GM23338 (cell line): ENCODE measurements around the gene HUS1. TPM values are rescaled to one million over a fixed set of nuclear protein-coding genes. Genes with fewer than 3 reads are reported as not detected.
A peak's percentile ranks its signal among the peaks of the same experiment; 100 is the strongest.

ENCODE experiments used
- ATAC-seq: fragments of 200-7000 bp; cut with Tn5 transposase; 3 replicates; pipeline ENCODE4 v1.9.1; 2020
- DNase-seq: peaks from one replicate; pipeline ENCODE4 v3.0.0-alpha.2; 2015; ENCODE audit warnings: low spot score
- H2AFZ ChIP-seq: fragments of 200-600 bp; sonication (generic); 2 replicates; pipeline ENCODE4 v1.8.0; 2016; ENCODE audit warnings: antibody characterized with exemption, mild to moderate bottlenecking, moderate library complexity
- H3F3A ChIP-seq: fragments of 200-600 bp; sonication (generic); replicated peaks from 2 replicates; pipeline ENCODE4 v1.8.0; 2017; ENCODE audit warnings: antibody characterized with exemption, mixed run types, low read depth
- H3K27ac ChIP-seq: fragments of 200-600 bp; sonication (generic); 2 replicates; pipeline ENCODE4 v1.6.1; 2016; ENCODE audit warnings: low read depth
- H3K27me3 ChIP-seq: fragments of 200-600 bp; sonication (generic); 2 replicates; pipeline ENCODE4 v1.8.0; 2016; ENCODE audit warnings: mild to moderate bottlenecking, mixed run types, moderate library complexity; ENCODE audit not compliant: insufficient read depth
- H3K36me3 ChIP-seq: fragments of 200-600 bp; sonication (generic); 2 replicates; pipeline ENCODE4 v1.8.0; 2016; ENCODE audit warnings: mild to moderate bottlenecking; ENCODE audit not compliant: insufficient read depth
- H3K4me1 ChIP-seq: fragments of 200-600 bp; sonication (generic); 2 replicates; pipeline ENCODE4 v1.8.0; 2016; ENCODE audit warnings: mild to moderate bottlenecking, moderate library complexity; ENCODE audit not compliant: insufficient read depth
- H3K4me2 ChIP-seq: fragments of 200-600 bp; sonication (generic); 2 replicates; pipeline ENCODE4 v1.7.1; 2017; ENCODE audit warnings: mixed run types
- H3K4me3 ChIP-seq: fragments of 200-600 bp; sonication (generic); 2 replicates; pipeline ENCODE4 v1.6.1; 2016; ENCODE audit warnings: mixed run types
- H3K79me2 ChIP-seq: fragments of 200-600 bp; sonication (generic); replicated peaks from 2 replicates; pipeline ENCODE4 v1.8.0; 2017; ENCODE audit warnings: mild to moderate bottlenecking; ENCODE audit not compliant: insufficient read depth
- H3K9me2 ChIP-seq: fragments of 200-600 bp; sonication (generic); 2 replicates; pipeline ENCODE4 v1.8.0; 2017; ENCODE audit not compliant: insufficient read depth
- H4K20me1 ChIP-seq: fragments of 200-600 bp; sonication (generic); replicated peaks from 2 replicates; pipeline ENCODE4 v1.8.0; 2017; ENCODE audit warnings: mild to moderate bottlenecking; ENCODE audit not compliant: insufficient read depth
- H3K27ac Mint-ChIP-seq: 2 replicates; pipeline ENCODE4 v1.8.0; 2020; ENCODE audit warnings: inconsistent platforms, mild to moderate bottlenecking, moderate library complexity, mixed read lengths
- H3K27me3 Mint-ChIP-seq: 3 replicates; pipeline ENCODE4 v1.8.0; 2022; ENCODE audit warnings: low read depth, mild to moderate bottlenecking, moderate library complexity, mixed read lengths, inconsistent platforms; ENCODE audit not compliant: insufficient read depth, poor library complexity
- H3K36me3 Mint-ChIP-seq: 3 replicates; pipeline ENCODE4 v1.8.0; 2021; ENCODE audit warnings: low read depth, mild to moderate bottlenecking, inconsistent platforms, moderate library complexity, mixed read lengths
- H3K4me1 Mint-ChIP-seq: 3 replicates; pipeline ENCODE4 v1.8.0; 2020; ENCODE audit warnings: mild to moderate bottlenecking, inconsistent platforms, mixed read lengths
- H3K4me3 Mint-ChIP-seq: 3 replicates; pipeline ENCODE4 v1.8.0; 2021; ENCODE audit warnings: moderate library complexity, mild to moderate bottlenecking, inconsistent platforms, mixed read lengths
- H3K9me3 Mint-ChIP-seq: 3 replicates; pipeline ENCODE4 v1.8.0; 2020; ENCODE audit warnings: moderate library complexity, mild to moderate bottlenecking, inconsistent platforms, mixed read lengths
- CREB1 ChIP-seq: fragments of 250-450 bp; sonication (Bioruptor Pico); IDR thresholded peaks from 2 replicates; pipeline ENCODE4 v1.5.0; 2020; ENCODE audit warnings: low read depth, mild to moderate bottlenecking, moderate library complexity
- CTCF ChIP-seq, 2 experiments: fragments of 200-600 bp in 1 of 2; sonication (generic) in 1 of 2; conservative IDR thresholded peaks; 2 replicates each; pipeline versions ENCODE4 v1.5.1 to v1.6.1; 2016 to 2017; ENCODE audit warnings: antibody characterized with exemption in 2 of 2, low read depth in 2 of 2, mild to moderate bottlenecking in 2 of 2, moderate library complexity in 1 of 2
- EZH2 ChIP-seq: fragments of 200-600 bp; sonication (generic); IDR thresholded peaks from one replicate; pipeline ENCODE4 v1.8.0; 2017; ENCODE audit warnings: antibody characterized with exemption, mild to moderate bottlenecking, low read depth; ENCODE audit not compliant: unreplicated experiment
- EZH2phosphoT487 ChIP-seq: fragments of 200-600 bp; sonication (generic); IDR thresholded peaks from one replicate; pipeline ENCODE4 v1.8.1; 2018; ENCODE audit warnings: antibody characterized with exemption; ENCODE audit not compliant: unreplicated experiment
- JUNB ChIP-seq: IDR thresholded peaks from one replicate; pipeline ENCODE4 v1.6.1; 2016; ENCODE audit warnings: antibody characterized with exemption; ENCODE audit not compliant: unreplicated experiment
- NANOG ChIP-seq: IDR thresholded peaks from 2 replicates; pipeline ENCODE4 v1.6.1; 2016; ENCODE audit warnings: antibody characterized with exemption, borderline replicate concordance
- POLR2AphosphoS5 ChIP-seq: IDR thresholded peaks from 2 replicates; pipeline ENCODE4 v1.6.1; 2016; ENCODE audit warnings: antibody characterized with exemption, low read depth
- STAT1 ChIP-seq: IDR thresholded peaks from one replicate; pipeline ENCODE4 v1.6.1; 2016; ENCODE audit warnings: antibody characterized with exemption; ENCODE audit not compliant: unreplicated experiment
- ZNF114 ChIP-seq: fragments of 250-450 bp; sonication (Bioruptor Pico); IDR thresholded peaks from 2 replicates; pipeline ENCODE4 v1.5.0; 2020; ENCODE audit warnings: mild to moderate bottlenecking, moderate library complexity
- ZNF331 ChIP-seq: fragments of 250-450 bp; sonication (Bioruptor Pico); IDR thresholded peaks from 2 replicates; pipeline ENCODE4 v1.5.0; 2020; ENCODE audit warnings: low read depth, mild to moderate bottlenecking, moderate library complexity
- ZNF462 ChIP-seq: fragments of 250-450 bp; sonication (Bioruptor Pico); IDR thresholded peaks from 2 replicates; pipeline ENCODE4 v1.5.0; 2020; ENCODE audit warnings: mild to moderate bottlenecking, moderate library complexity
- polyA plus RNA-seq: library from polyadenylated mRNA; unstranded; fragments of >200 nt; fragmentation: Nextera tagmentation; extraction: Ambion mirVana; gene quantifications from 2 replicates; pipeline ENCODE4 v1.2.1, GENCODE V29; 2016
- total RNA-seq: library from RNA; depleted of rRNA; stranded (reverse); fragments of >200 nt; shearing (Covaris generic); gene quantifications from 2 replicates; pipeline ENCODE4 v1.2.3, GENCODE V29; 2014
- TF ChIP-seq, protein P1 (sequence below): IDR thresholded peaks from one replicate; pipeline ENCODE4 v1.6.1; 2018; ENCODE audit warnings: antibody characterized with exemption; ENCODE audit not compliant: unreplicated experiment

HUS1 gene
- total and polyA plus RNA-seq, 2 experiments from 2014 or later, result 14.9 to 29.7 TPM

GRCh38 chr7:47936323-47936722, 43.1 kb downstream of the HUS1 start (continued):
- TF ChIP-seq STAT1, result no peak
- TF ChIP-seq ZNF331, result no peak
- no peak for TF ChIP-seq ZNF114 (CRISPR knock-in tag)
- no peak for TF ChIP-seq CTCF (conservative IDR thresholded peaks at IDR 0.05; ENCODE audit: low read depth in 2 of 2)

DNA sequence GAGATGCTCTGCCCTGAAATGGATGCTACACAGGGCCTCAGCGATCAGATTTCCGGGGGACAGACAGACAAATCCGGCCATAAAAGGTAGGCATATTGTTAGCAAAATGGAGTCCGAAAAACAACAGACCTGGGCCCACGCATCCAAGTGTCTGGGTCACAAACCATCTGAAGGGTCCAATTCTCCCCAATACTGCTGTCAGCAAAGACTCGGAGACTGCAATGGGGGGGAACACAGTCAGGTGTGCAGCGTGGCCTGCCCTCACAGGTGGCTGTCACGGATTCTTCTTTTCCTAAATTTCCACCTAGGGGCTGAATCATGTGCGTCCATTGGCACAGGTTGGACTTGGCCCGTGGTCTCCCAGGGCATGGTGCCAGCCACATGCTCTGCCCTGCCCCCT, 44.1 kb downstream of the HUS1 start:
- H3K27me3 Mint-ChIP-seq, result peaks cover 6% of the 10 kb centered on the region
- Histone ChIP-seq H3K27ac (no peak overlapping the region), H3K36me3 (no peaks in the 10 kb centered on the region), H4K20me1 (no peaks in the 10 kb centered on the region), H3K4me1 (no peaks in the 10 kb centered on the region), H3F3A (no peaks in the 10 kb centered on the region), H3K79me2 (no peaks in the 10 kb centered on the region), H3K9me2 (no peaks in the 10 kb centered on the region), H2AFZ (peak overlapping the region; percentile 59), H3K4me3 (no peak overlapping the region), H3K4me2 (no peak overlapping the region), H3K27me3 (no peaks in the 10 kb centered on the region)
- H3K36me3 Mint-ChIP-seq, result no peaks in the 10 kb centered on the region
- H3K9me3 Mint-ChIP-seq, result no peaks in the 10 kb centered on the region
- H3K4me3 Mint-ChIP-seq, result no peak overlapping the region
- DNase-seq (no peak), ATAC-seq (no peak)
- no peak overlapping the region for H3K27ac Mint-ChIP-seq
- H3K4me1 Mint-ChIP-seq, result peaks cover 17% of the 10 kb centered on the region
- TF ChIP-seq EZH2phosphoT487 (no peak), NANOG (no peak), CREB1 (CRISPR knock-in tag) (no peak), ZNF114 (CRISPR knock-in tag) (no peak), STAT1 (no peak), CTCF (conservative IDR thresholded peaks at IDR 0.05; ENCODE audit: low read depth in 2 of 2) (no peak), JUNB (no peak), EZH2 (no peak), ZNF462 (CRISPR knock-in tag) (no peak), POLR2AphosphoS5 (no peak)
- TF ChIP-seq, protein P1, sequence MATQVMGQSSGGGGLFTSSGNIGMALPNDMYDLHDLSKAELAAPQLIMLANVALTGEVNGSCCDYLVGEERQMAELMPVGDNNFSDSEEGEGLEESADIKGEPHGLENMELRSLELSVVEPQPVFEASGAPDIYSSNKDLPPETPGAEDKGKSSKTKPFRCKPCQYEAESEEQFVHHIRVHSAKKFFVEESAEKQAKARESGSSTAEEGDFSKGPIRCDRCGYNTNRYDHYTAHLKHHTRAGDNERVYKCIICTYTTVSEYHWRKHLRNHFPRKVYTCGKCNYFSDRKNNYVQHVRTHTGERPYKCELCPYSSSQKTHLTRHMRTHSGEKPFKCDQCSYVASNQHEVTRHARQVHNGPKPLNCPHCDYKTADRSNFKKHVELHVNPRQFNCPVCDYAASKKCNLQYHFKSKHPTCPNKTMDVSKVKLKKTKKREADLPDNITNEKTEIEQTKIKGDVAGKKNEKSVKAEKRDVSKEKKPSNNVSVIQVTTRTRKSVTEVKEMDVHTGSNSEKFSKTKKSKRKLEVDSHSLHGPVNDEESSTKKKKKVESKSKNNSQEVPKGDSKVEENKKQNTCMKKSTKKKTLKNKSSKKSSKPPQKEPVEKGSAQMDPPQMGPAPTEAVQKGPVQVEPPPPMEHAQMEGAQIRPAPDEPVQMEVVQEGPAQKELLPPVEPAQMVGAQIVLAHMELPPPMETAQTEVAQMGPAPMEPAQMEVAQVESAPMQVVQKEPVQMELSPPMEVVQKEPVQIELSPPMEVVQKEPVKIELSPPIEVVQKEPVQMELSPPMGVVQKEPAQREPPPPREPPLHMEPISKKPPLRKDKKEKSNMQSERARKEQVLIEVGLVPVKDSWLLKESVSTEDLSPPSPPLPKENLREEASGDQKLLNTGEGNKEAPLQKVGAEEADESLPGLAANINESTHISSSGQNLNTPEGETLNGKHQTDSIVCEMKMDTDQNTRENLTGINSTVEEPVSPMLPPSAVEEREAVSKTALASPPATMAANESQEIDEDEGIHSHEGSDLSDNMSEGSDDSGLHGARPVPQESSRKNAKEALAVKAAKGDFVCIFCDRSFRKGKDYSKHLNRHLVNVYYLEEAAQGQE, result no peak
